ENCODE measurements around the gene ANKDD1B.

- TF ChIP-seq CTCF (tag by site-specific recombination; IDR thresholded peaks at IDR 0.05) (no peak), ZSCAN4 (tag by site-specific recombination; IDR thresholded peaks at IDR 0.05) (no peak), ZBTB7A (tag by site-specific recombination; IDR thresholded peaks at IDR 0.05; ENCODE audit: low read depth) (no peak), ZNF792 (tag by site-specific recombination; IDR thresholded peaks at IDR 0.05) (no peak), ZNF23 (tag by site-specific recombination; IDR thresholded peaks at IDR 0.05; ENCODE audit: borderline replicate concordance) (no peak), ZNF513 (tag by site-specific recombination; IDR thresholded peaks at IDR 0.05) (no peak), ZNF362 (tag by site-specific recombination; IDR thresholded peaks at IDR 0.05) (no peak), ZNF560 (tag by site-specific recombination; IDR thresholded peaks at IDR 0.05; ENCODE audit: borderline replicate concordance) (no peak), ZNF274 (IDR thresholded peaks at IDR 0.05; ENCODE audit: low read length) (no peak), ZNF274 (tag by site-specific recombination; IDR thresholded peaks at IDR 0.05; ENCODE audit: borderline replicate concordance) (no peak)
These were observed 7.9 kb upstream of the ANKDD1B start for GRCh38 chr5:75603371-75603770.

All from HEK293 (cell line).